Muscle layer of duodenum (tissue), 2 donors: ENCODE measurements around the gene ZNF385A.

Source experiments
- H3K27ac ChIP-seq: one replicate; pipeline ENCODE4 v1.7.0; 2013; ENCODE audit warnings: mild to moderate bottlenecking, low read length
- H3K27me3 ChIP-seq: one replicate; pipeline ENCODE4 v1.7.0; 2013; ENCODE audit warnings: low read depth, mild to moderate bottlenecking, control low read depth, low read length
- H3K36me3 ChIP-seq, 2 donors: one replicate each; pipeline ENCODE4 v1.7.0; 2013; ENCODE audit warnings: low read length in 2 of 2, control low read depth in 1 of 2, mild to moderate bottlenecking in 1 of 2; ENCODE audit not compliant: insufficient read depth in 2 of 2, control insufficient read depth in 1 of 2
- H3K4me1 ChIP-seq, 2 donors: one replicate each; pipeline ENCODE4 v1.7.0; 2013; ENCODE audit warnings: low read length in 2 of 2, mild to moderate bottlenecking in 2 of 2, control low read depth in 1 of 2, moderate library complexity in 1 of 2; ENCODE audit not compliant: insufficient read depth in 2 of 2, control insufficient read depth in 1 of 2
- H3K4me3 ChIP-seq, 2 donors: one replicate each; pipeline ENCODE4 v1.7.0; 2013; ENCODE audit warnings: low read length in 2 of 2, low read depth in 1 of 2, mild to moderate bottlenecking in 1 of 2
- H3K9me3 ChIP-seq, 2 donors: one replicate each; pipeline ENCODE4 v1.7.0; 2013; ENCODE audit warnings: low read length in 2 of 2, control low read depth in 1 of 2, mild to moderate bottlenecking in 1 of 2; ENCODE audit not compliant: control insufficient read depth in 1 of 2
- donor health status: healthy.

ZNF385A gene

DNA sequence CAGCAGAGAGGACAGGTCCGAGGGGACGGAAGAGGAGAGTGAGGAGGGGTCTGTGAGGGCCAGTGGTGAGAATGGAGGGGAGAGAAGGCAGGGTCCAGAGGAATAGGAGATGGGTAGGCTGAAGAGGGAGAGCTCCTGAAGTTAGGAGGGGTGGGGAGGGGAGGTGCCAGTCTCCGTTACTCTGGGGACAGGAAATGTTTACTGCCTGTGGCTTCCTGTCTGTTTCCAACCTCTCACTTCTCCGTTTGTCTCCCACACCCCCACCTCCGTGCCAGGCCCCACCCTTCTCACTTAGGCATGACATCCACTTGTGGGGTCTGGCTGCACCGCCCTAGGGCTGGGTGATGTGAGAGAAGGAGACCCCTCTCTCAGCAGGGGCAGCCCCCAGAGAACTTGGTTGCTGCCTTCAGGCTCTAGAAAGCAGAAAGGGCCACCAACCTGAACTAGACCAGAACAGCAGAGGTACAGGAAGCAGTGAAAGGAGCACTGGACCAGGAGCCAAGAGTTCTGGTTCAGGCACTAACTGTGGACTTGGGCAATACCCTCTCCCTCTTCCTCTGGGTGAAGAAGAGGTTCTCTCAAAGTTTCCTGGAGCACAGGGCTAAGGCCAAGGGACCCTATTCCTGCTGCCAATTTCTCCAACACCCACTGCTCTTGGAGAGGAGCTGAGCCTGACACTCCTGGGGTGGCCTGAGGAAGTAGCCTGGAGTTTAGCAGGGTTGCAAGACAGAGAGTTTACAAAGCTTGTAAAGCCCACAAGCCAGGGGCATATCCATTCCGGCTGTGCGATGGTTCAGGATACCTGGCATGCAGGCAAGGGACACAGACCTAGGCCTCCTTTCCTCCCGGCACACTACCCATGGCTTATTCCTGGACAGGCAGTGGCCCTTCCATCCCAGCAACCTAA lies 29.0 kb upstream of the ZNF385A start:
- H3K4me3 ChIP-seq: peak overlapping the region; percentile 43 to 51
- no peaks in the 10 kb centered on the region for H3K27me3 ChIP-seq
- H3K36me3 ChIP-seq: peaks cover 19 to 44% of the 10 kb centered on the region in 2 donors
- H3K27ac ChIP-seq: peak overlapping the region; percentile 88
- peaks cover 3 to 66% of the 10 kb centered on the region in 2 donors for H3K4me1 ChIP-seq
- no peaks in the 10 kb centered on the region for H3K9me3 ChIP-seq

- peak overlapping the region; percentile 88 for H3K27ac ChIP-seq
- H3K4me1 ChIP-seq: peaks cover 3 to 69% of the 10 kb centered on the region in 2 donors
- H3K4me3 ChIP-seq: peak overlapping the region; percentile 43 to 51
These were observed 28.3 kb upstream of the ZNF385A start for GRCh38 chr12:54412786-54413185.

GRCh38 chr12:54412348-54412747 lies 27.8 kb upstream of the ZNF385A start:
- H3K36me3 ChIP-seq: peaks cover 24 to 48% of the 10 kb centered on the region in 2 donors
- no peaks in the 10 kb centered on the region for H3K9me3 ChIP-seq
- H3K27me3 ChIP-seq: no peaks in the 10 kb centered on the region
- peak overlapping the region; percentile 43 to 51 for H3K4me3 ChIP-seq
- peak overlapping the region; percentile 88 for H3K27ac ChIP-seq
- peaks cover 3 to 74% of the 10 kb centered on the region in 2 donors for H3K4me1 ChIP-seq

More at GRCh38 chr12:54412786-54413185, 28.3 kb upstream of the ZNF385A start:
- no peaks in the 10 kb centered on the region for H3K27me3 ChIP-seq
- peaks cover 19 to 45% of the 10 kb centered on the region in 2 donors for H3K36me3 ChIP-seq
- H3K9me3 ChIP-seq: no peaks in the 10 kb centered on the region

DNA sequence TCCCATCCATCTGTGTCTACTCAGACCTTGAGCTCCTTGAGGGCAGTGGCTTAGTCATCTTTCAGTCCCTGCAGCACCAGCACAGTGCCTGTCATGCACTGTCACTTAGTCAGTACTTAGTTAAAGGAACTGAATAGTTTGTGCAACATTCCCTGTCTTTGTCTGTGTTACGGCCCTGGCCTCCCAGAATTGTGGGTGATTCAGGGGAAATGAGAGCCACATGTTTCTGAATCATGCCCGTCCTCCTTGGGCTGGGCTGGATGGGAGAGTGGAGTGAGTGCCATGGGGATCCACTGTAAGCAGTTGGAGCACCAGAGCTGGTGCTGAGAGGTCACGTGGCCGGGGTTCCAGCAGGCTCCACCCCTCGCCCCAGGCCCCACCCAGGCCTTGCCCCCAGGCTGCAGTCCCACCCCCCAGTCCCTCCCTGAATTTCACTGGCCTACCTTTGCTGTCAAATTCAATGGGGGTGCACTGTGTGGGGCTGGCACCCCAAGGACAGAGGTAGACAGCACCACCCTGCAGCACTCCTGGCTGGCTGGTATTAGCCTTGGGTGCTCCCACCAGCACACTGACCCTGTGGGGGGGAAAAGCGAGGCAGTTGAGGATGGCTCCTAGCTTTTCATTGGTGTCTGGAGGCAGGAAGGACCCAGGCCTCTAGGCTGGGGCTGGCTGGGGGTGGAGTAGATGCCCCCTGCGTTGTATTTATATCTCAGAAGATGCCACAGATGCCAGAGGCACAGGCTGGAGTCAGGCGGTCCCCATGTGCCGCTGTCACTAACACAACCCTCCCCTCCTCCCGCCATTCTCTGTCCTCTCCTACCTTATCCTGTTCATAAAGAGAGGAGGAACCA lies 27.1 kb upstream of the ZNF385A start:
- Histone ChIP-seq H3K4me1 (peaks cover 3 to 68% of the 10 kb centered on the region in 2 donors), H3K27me3 (no peaks in the 10 kb centered on the region), H3K36me3 (peaks cover 31 to 51% of the 10 kb centered on the region in 2 donors), H3K4me3 (peak overlapping the region in 1 of 2 donors; percentile 51), H3K9me3 (no peaks in the 10 kb centered on the region), H3K27ac (peak overlapping the region; percentile 88)

- no peak overlapping the region for H3K27ac ChIP-seq
- H3K27me3 ChIP-seq: no peaks in the 10 kb centered on the region
- peaks cover 53 to 74% of the 10 kb centered on the region in 2 donors for H3K36me3 ChIP-seq
- H3K4me1 ChIP-seq: peaks cover 3 to 59% of the 10 kb centered on the region in 2 donors
- no peaks in the 10 kb centered on the region for H3K9me3 ChIP-seq
- no peak overlapping the region for H3K4me3 ChIP-seq
These were observed 24.7 kb upstream of the ZNF385A start for GRCh38 chr12:54409267-54409666.

DNA sequence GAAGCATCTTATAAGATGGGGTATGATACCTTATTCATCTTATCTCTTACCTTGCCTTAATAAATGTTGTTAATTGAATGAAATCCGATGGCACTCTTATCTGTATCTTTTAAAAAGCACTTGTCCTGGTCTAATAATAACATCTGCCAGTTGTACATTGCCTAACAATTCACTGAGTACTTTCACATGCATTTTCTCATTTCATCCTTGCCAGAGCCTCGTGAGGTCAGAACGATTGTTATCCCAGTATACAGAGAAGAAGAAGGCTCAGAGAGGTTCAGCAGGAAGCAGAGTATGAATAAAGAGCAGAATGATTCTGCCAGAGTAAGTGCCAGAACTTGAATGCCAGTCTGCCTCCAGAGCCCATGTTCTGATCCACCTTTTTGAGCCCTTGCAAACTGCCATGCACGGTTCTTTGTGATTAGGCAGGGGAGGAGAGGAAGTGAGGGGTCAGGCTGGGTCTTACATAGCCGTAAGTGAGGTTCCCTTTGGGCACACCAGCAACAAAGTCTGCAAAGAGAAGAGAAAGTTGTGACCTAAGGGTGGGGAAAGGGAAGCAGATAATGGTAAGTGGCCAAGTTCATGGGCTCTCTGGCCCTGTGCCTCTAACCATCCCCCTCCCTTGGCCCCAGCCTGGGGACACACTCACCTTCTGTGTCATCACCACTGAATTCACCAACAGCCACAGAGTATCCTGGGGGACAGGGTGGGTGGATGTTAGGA lies 22.8 kb upstream of the ZNF385A start:
- Histone ChIP-seq H3K4me3 (no peak overlapping the region), H3K9me3 (no peaks in the 10 kb centered on the region), H3K27me3 (no peaks in the 10 kb centered on the region), H3K4me1 (peaks cover 3 to 39% of the 10 kb centered on the region in 2 donors), H3K27ac (no peak overlapping the region), H3K36me3 (peaks cover 64 to 88% of the 10 kb centered on the region in 2 donors)

- peaks cover 0 to 22% of the 10 kb centered on the region in 2 donors for H3K4me1 ChIP-seq
- no peak overlapping the region for H3K4me3 ChIP-seq
- H3K36me3 ChIP-seq: peaks cover 74 to 97% of the 10 kb centered on the region in 2 donors
- no peaks in the 10 kb centered on the region for H3K27me3 ChIP-seq
- no peak overlapping the region for H3K27ac ChIP-seq
- no peaks in the 10 kb centered on the region for H3K9me3 ChIP-seq
These were observed 21.0 kb upstream of the ZNF385A start for GRCh38 chr12:54405573-54405972.

DNA sequence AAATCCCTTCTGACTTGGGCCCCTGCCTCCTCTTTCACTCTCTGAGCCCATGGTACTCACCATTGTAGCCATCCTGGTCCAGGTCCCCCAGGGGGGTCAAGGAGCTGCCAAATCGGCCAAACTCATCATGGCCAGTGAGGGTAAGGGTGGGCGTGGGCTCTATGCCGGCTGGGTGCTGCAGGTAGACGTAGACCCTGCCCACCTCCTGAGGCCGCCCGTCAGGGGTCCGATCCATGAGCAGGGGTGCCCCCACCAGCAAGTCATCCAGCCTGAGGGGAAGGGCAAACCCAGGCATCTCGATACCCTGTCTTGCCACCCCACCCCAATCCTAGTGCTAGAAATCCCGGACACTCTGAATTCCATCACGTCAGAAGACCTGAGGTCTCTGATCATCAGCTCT lies 20.6 kb upstream of the ZNF385A start:
- Histone ChIP-seq H3K27ac (no peak overlapping the region), H3K9me3 (no peaks in the 10 kb centered on the region), H3K27me3 (no peaks in the 10 kb centered on the region), H3K4me1 (peaks cover 0 to 22% of the 10 kb centered on the region in 2 donors), H3K36me3 (peaks cover 78 to 97% of the 10 kb centered on the region in 2 donors), H3K4me3 (no peak overlapping the region)

GRCh38 chr12:54404061-54405004 lies 19.8 kb upstream of the ZNF385A start:
- Histone ChIP-seq H3K36me3 (peaks cover 83 to 98% of the 10 kb centered on the region in 2 donors), H3K4me1 (peaks cover 0 to 19% of the 10 kb centered on the region in 2 donors), H3K9me3 (no peaks in the 10 kb centered on the region), H3K27ac (no peak overlapping the region), H3K27me3 (no peaks in the 10 kb centered on the region), H3K4me3 (no peak overlapping the region)

DNA sequence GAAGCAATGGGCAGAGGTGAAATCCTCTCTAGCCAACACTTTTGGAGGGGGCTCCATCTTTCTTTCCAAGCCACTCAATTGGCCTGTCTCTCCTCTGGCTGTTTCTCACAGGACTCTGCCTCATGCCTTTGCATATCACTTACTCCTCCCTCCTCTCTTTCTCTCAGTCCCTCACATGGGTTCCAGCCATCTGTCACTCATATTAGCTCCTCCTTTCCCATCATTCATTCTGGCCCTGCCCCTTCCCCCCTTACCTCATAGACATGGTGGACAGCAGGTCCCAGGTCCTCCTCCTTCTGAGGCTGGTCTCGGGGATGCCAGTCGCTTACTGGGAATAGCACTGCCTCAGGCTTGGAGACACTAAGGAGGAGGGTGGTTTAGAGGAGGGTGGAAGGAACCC lies 16.6 kb upstream of the ZNF385A start:
- Histone ChIP-seq H3K4me3 (no peak overlapping the region), H3K27ac (no peak overlapping the region), H3K27me3 (no peaks in the 10 kb centered on the region), H3K9me3 (no peaks in the 10 kb centered on the region), H3K36me3 (peaks cover 85 to 99% of the 10 kb centered on the region in 2 donors), H3K4me1 (peaks cover 0 to 6% of the 10 kb centered on the region in 2 donors)
